ENCODE results near the gene GRM1.

GRCh38 chr6:146153040-146153758, 124.3 kb downstream of the GRM1 start:
- TF ChIP-seq CTCF (IDR thresholded peaks at IDR 0.05) (no peak), RNF2 (IDR thresholded peaks at IDR 0.05; ENCODE audit: borderline replicate concordance, low read depth) (no peak), ESRRA (IDR thresholded peaks at IDR 0.05; ENCODE audit: borderline replicate concordance, low read length) (no peak), BCL3 (IDR thresholded peaks at IDR 0.05) (no peak), MAX (IDR thresholded peaks at IDR 0.05) (no peak), KDM1A (IDR thresholded peaks at IDR 0.05; ENCODE audit: low read depth) (no peak), SMC3 (IDR thresholded peaks at IDR 0.05) (no peak)
- TF ChIP-seq, protein P1, sequence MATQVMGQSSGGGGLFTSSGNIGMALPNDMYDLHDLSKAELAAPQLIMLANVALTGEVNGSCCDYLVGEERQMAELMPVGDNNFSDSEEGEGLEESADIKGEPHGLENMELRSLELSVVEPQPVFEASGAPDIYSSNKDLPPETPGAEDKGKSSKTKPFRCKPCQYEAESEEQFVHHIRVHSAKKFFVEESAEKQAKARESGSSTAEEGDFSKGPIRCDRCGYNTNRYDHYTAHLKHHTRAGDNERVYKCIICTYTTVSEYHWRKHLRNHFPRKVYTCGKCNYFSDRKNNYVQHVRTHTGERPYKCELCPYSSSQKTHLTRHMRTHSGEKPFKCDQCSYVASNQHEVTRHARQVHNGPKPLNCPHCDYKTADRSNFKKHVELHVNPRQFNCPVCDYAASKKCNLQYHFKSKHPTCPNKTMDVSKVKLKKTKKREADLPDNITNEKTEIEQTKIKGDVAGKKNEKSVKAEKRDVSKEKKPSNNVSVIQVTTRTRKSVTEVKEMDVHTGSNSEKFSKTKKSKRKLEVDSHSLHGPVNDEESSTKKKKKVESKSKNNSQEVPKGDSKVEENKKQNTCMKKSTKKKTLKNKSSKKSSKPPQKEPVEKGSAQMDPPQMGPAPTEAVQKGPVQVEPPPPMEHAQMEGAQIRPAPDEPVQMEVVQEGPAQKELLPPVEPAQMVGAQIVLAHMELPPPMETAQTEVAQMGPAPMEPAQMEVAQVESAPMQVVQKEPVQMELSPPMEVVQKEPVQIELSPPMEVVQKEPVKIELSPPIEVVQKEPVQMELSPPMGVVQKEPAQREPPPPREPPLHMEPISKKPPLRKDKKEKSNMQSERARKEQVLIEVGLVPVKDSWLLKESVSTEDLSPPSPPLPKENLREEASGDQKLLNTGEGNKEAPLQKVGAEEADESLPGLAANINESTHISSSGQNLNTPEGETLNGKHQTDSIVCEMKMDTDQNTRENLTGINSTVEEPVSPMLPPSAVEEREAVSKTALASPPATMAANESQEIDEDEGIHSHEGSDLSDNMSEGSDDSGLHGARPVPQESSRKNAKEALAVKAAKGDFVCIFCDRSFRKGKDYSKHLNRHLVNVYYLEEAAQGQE (IDR thresholded peaks at IDR 0.05), result no peak

Data from A549 (cell line).